Hepatocyte (in vitro differentiated cells): Measurements from ENCODE around the gene FARP1. TPM values are rescaled to one million over a fixed set of nuclear protein-coding genes. Genes with fewer than 3 reads are reported as not detected.

Experiments
- DNase-seq: peaks from one replicate; pipeline ENCODE4 v3.0.0-alpha.2; 2016; ENCODE audit warnings: low spot score
- H2AFZ ChIP-seq: fragments of 200-600 bp; sonication (generic); 2 replicates; pipeline ENCODE4 v1.6.0; 2016; ENCODE audit warnings: antibody characterized with exemption, mild to moderate bottlenecking
- H3K27ac ChIP-seq: fragments of 200-600 bp; sonication (generic); 2 replicates; pipeline ENCODE4 v1.5.1; 2016; ENCODE audit warnings: mild to moderate bottlenecking
- H3K27me3 ChIP-seq: fragments of 200-600 bp; sonication (generic); 2 replicates; pipeline ENCODE4 v1.6.1; 2016
- H3K36me3 ChIP-seq: fragments of 200-600 bp; sonication (generic); replicated peaks from 2 replicates; pipeline ENCODE4 v1.5.1; 2016; ENCODE audit warnings: low read depth; ENCODE audit not compliant: insufficient read depth
- H3K4me1 ChIP-seq: fragments of 200-600 bp; sonication (generic); 2 replicates; pipeline ENCODE4 v1.5.1; 2016; ENCODE audit warnings: mild to moderate bottlenecking, moderate library complexity; ENCODE audit not compliant: insufficient read depth
- H3K4me2 ChIP-seq: fragments of 200-600 bp; sonication (generic); 2 replicates; pipeline ENCODE4 v1.6.0; 2016
- H3K4me3 ChIP-seq: fragments of 200-600 bp; sonication (generic); 2 replicates; pipeline ENCODE4 v1.5.1; 2016; ENCODE audit warnings: mild to moderate bottlenecking
- H3K79me2 ChIP-seq: fragments of 200-600 bp; sonication (generic); 2 replicates; pipeline ENCODE4 v1.6.0; 2017; ENCODE audit warnings: mild to moderate bottlenecking
- H3K9me2 ChIP-seq: fragments of 200-600 bp; sonication (generic); replicated peaks from 2 replicates; pipeline ENCODE4 v1.6.0; 2017; ENCODE audit warnings: mild to moderate bottlenecking; ENCODE audit not compliant: insufficient read depth
- H3K9me3 ChIP-seq: fragments of 200-600 bp; sonication (generic); 2 replicates; pipeline ENCODE4 v1.5.1; 2016; ENCODE audit warnings: low read depth, mild to moderate bottlenecking
- H4K20me1 ChIP-seq: fragments of 200-600 bp; sonication (generic); 2 replicates; pipeline ENCODE4 v1.6.0; 2016; ENCODE audit warnings: mild to moderate bottlenecking; ENCODE audit not compliant: insufficient read depth, poor library complexity, severe bottlenecking
- CTCF ChIP-seq: fragments of 200-600 bp; sonication (generic); IDR thresholded peaks from 2 replicates; pipeline ENCODE4 v1.5.1; 2016; ENCODE audit warnings: antibody characterized with exemption, mild to moderate bottlenecking; ENCODE audit not compliant: poor library complexity
- EZH2 ChIP-seq: fragments of 200-600 bp; sonication (generic); IDR thresholded peaks from 2 replicates; pipeline ENCODE4 v1.6.1; 2016; ENCODE audit warnings: antibody characterized with exemption, mild to moderate bottlenecking, borderline replicate concordance
- EZH2phosphoT487 ChIP-seq: fragments of 200-600 bp; sonication (generic); IDR thresholded peaks from one replicate; pipeline ENCODE4 v1.6.1; 2018; ENCODE audit warnings: antibody characterized with exemption, mild to moderate bottlenecking, low read depth, moderate library complexity; ENCODE audit not compliant: unreplicated experiment, severe bottlenecking
- WGBS: methylation state at CpG from one replicate; pipeline ENCODE4 v1.1.6; 2016; ENCODE audit warnings: low lambda C conversion rate; ENCODE audit errors: missing lambda C conversion rate; 5-methylcytosine and 5-hydroxymethylcytosine counted together
- polyA plus RNA-seq: library from polyadenylated mRNA; unstranded; fragments of >200 nt; fragmentation: Nextera tagmentation; extraction: Ambion mirVana; gene quantifications from 2 replicates; pipeline ENCODE4 v1.2.1, GENCODE V29; 2016
- total RNA-seq: library from RNA; depleted of rRNA; stranded (reverse); fragments of >200 nt; gene quantifications from 2 replicates; pipeline ENCODE4 v1.2.3, GENCODE V29; 2014

The FARP1 gene
- total and polyA plus RNA-seq, 2 experiments from 2014 or later: 35.5 to 68.7 TPM

GRCh38 chr13:98320561-98321105 is 177.7 kb downstream of the FARP1 start:
- no peak for TF ChIP-seq EZH2
- no peak for TF ChIP-seq CTCF
- TF ChIP-seq EZH2phosphoT487: no peak

GRCh38 chr13:98321395-98321794 is 178.5 kb downstream of the FARP1 start:
- Histone ChIP-seq H3K27ac (no peak overlapping the region), H3K36me3 (no peaks in the 10 kb centered on the region), H3K27me3 (no peaks in the 10 kb centered on the region), H3K4me3 (no peak overlapping the region), H3K4me1 (peaks cover 10% of the 10 kb centered on the region), H3K9me2 (no peaks in the 10 kb centered on the region), H2AFZ (no peak overlapping the region), H3K4me2 (no peak overlapping the region), H3K9me3 (no peaks in the 10 kb centered on the region), H4K20me1 (no peaks in the 10 kb centered on the region), H3K79me2 (peaks cover 67% of the 10 kb centered on the region)
- TF ChIP-seq EZH2phosphoT487 (no peak), EZH2 (no peak), CTCF (no peak)
- DNase-seq: no peak
- WGBS: 76% methylated on average over 2 of the region's 2 CpGs

More at GRCh38 chr13:98320561-98321105, 177.7 kb downstream of the FARP1 start:
- H2AFZ ChIP-seq: no peak overlapping the region
- H3K4me1 ChIP-seq: peaks cover 6% of the 10 kb centered on the region
- no peaks in the 10 kb centered on the region for H3K27me3 ChIP-seq
- WGBS: 61% methylated on average over 9 of the region's 9 CpGs
- peaks cover 71% of the 10 kb centered on the region for H3K79me2 ChIP-seq
- H4K20me1 ChIP-seq: no peaks in the 10 kb centered on the region
- no peaks in the 10 kb centered on the region for H3K36me3 ChIP-seq
- no peak overlapping the region for H3K4me3 ChIP-seq
- H3K27ac ChIP-seq: no peak overlapping the region
- no peaks in the 10 kb centered on the region for H3K9me3 ChIP-seq
- H3K4me2 ChIP-seq: no peak overlapping the region
- no peak for DNase-seq
- no peaks in the 10 kb centered on the region for H3K9me2 ChIP-seq

GRCh38 chr13:98322091-98322718 is 179.3 kb downstream of the FARP1 start:
- H4K20me1 ChIP-seq: no peaks in the 10 kb centered on the region
- no peak overlapping the region for H3K27ac ChIP-seq
- no peak overlapping the region for H2AFZ ChIP-seq
- H3K4me1 ChIP-seq: peaks cover 18% of the 10 kb centered on the region
- H3K4me3 ChIP-seq: no peak overlapping the region
- H3K9me3 ChIP-seq: no peaks in the 10 kb centered on the region
- no peak for TF ChIP-seq EZH2
- TF ChIP-seq CTCF: no peak
- peaks cover 67% of the 10 kb centered on the region for H3K79me2 ChIP-seq
- 90% methylated on average over 8 of the region's 8 CpGs for WGBS
- no peaks in the 10 kb centered on the region for H3K36me3 ChIP-seq
- no peaks in the 10 kb centered on the region for H3K27me3 ChIP-seq
- no peaks in the 10 kb centered on the region for H3K9me2 ChIP-seq
- no peak for DNase-seq
- no peak overlapping the region for H3K4me2 ChIP-seq

- Histone ChIP-seq H3K9me2 (no peaks in the 10 kb centered on the region), H3K4me1 (peaks cover 34% of the 10 kb centered on the region), H3K4me2 (no peak overlapping the region), H3K79me2 (peaks cover 64% of the 10 kb centered on the region), H3K27me3 (no peaks in the 10 kb centered on the region), H3K4me3 (no peak overlapping the region), H4K20me1 (no peaks in the 10 kb centered on the region), H2AFZ (no peak overlapping the region), H3K9me3 (no peaks in the 10 kb centered on the region), H3K27ac (no peak overlapping the region), H3K36me3 (no peaks in the 10 kb centered on the region)
- 89% methylated on average over 7 of the region's 7 CpGs for WGBS
- TF ChIP-seq EZH2phosphoT487 (no peak), CTCF (no peak), EZH2 (no peak)
- no peak for DNase-seq
Observed at GRCh38 chr13:98324105-98324504, 181.2 kb downstream of the FARP1 start.
